Pancreas (tissue), 10 donors: ENCODE data around the gene RBBP4. TPM values are rescaled to one million over a fixed set of nuclear protein-coding genes. Genes with fewer than 3 reads are reported as not detected.

Experiments
- ATAC-seq, 4 donors: fragments of 200-7000 bp; cut with Tn5 transposase; one replicate each; pipeline versions ENCODE4 v1.8.0 to v1.9.1; 2020; ENCODE audit warnings: mild to moderate bottlenecking in 4 of 4, moderate library complexity in 4 of 4
- DNase-seq, 6 donors: peaks; one replicate each; pipeline ENCODE4 v3.0.0-alpha.2; 2020
- FAIRE-seq: peaks from 2 replicates; lab custom pipeline; 2012; peaks lifted over from hg19 to GRCh38; lab: Jason Lieb, UNC
- H3K27ac ChIP-seq, 4 donors: fragments of 200-600 bp; sonication (generic); 1 replicate in 3 of 4; 2 replicates in 1 of 4; pipeline versions ENCODE4 v1.5.0 to v1.8.0; 2020
- H3K27me3 ChIP-seq, 4 donors: fragments of 200-600 bp; one replicate each; pipeline ENCODE4 v1.8.0; 2021
- H3K36me3 ChIP-seq, 3 donors: fragments of 200-600 bp; sonication (generic) in 1 of 3; one replicate each; pipeline versions ENCODE4 v1.5.0 to v1.8.0; 2020 to 2021
- H3K4me1 ChIP-seq, 3 donors: fragments of 200-600 bp; one replicate each; pipeline ENCODE4 v1.8.0; 2021
- H3K4me3 ChIP-seq, 4 donors: fragments of 200-600 bp; sonication (generic) in 2 of 4; one replicate each; pipeline versions ENCODE4 v1.5.0 to v1.8.0; 2020 to 2021
- H3K9me3 ChIP-seq, 4 donors: fragments of 200-600 bp; one replicate each; pipeline ENCODE4 v1.8.0; 2021
- CTCF ChIP-seq, 4 donors: fragments of 200-600 bp; sonication (generic) in 3 of 4; IDR thresholded peaks; one replicate each; pipeline versions ENCODE4 v1.5.0 to v1.8.0; 2021; ENCODE audit warnings: antibody characterized with exemption in 4 of 4
- WGBS, 2 donors: extraction: QIAGEN DNeasy Blood & Tissue Kit; methylation state at CpG; one replicate each; pipeline ENCODE4 v1.1.7; 2013; 5-methylcytosine and 5-hydroxymethylcytosine counted together
- intact Hi-C, 3 donors: fragments of 100-400 bp; cut with DNase I; formaldehyde crosslinking; loops; one replicate each; pipeline versions ENCODE4 v1.11.1 to v1.14.2; 2022
- polyA plus RNA-seq, 2 donors: library from polyadenylated mRNA; stranded (reverse); fragments of 200-250 nt; gene quantifications; one replicate each; pipeline ENCODE4 v1.2.3, GENCODE V29; 2013
- total RNA-seq, 6 donors: library from RNA; stranded (reverse); fragmentation: NEBNext Ultra II Directional in 4 of 6; extraction: Animal tissue kit (Norgen Biotek cat#: 25700) in 4 of 6; gene quantifications; one replicate each; pipeline versions ENCODE4 v1.2.1 to v1.2.4, GENCODE V29; 2021 to 2023
- donor health status: healthy with polysubstance abuse.
- donor health status: DM: no; HTN: no; CAD: no; lungs with moderate emphysema.
- donor health status: DM: no; HTN: no; CAD: no.
- donor health status: control.
- donor health status: control.
- donor health status: Bipolar disorder and iron deficiency.
- donor health status: DM: yes; HTN: yes; CAD: no.
- donor health status: DM: no; HTN: no; CAD: no.
- donor health status: DM: no; HTN: no; CAD: no.
- donor health status: DM: yes; HTN: yes; CAD: no.

Gene RBBP4
- total RNA-seq (100 to 1,000 TPM in 1 of 6 donors, 10 to 100 TPM in 5; 59.3 to 115 (median 77.6) TPM), polyA plus RNA-seq (10 to 100 TPM; 19.7 to 44.5 TPM)

DNA sequence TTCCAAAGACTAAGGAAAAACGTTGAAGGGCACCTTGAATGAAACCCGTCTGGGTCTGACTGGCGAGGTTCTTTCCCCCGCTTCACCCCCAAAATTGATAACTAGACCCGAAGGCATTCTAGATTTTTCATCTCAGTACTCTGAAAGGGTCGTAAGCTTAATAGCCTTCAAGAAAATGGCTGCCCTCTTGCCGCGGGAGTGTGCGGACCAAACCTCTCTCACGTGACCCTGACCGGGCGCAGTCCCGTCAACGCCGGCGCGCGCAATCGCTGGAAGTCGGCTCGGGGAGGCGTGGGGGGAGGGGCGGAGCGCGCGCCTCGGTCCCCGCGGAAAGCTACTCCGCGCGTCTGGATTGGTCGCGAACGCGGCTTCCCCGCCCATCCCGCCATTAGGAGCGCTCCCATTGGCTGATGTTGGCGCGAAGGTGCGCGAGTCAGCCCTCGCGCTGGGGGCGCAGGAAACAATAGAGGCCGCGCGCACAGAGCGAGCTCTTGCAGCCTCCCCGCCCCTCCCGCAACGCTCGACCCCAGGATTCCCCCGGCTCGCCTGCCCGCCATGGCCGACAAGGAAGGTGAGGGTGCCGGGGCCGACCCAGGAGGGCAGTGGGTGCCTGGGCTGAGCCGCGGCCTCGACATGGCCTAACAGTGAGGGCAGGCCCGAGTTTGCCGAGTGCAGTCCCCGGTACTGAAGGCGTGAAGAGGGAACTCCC, at the start of gene RBBP4:
Gene RBBP4, plus strand, starts transcription at position 457 of the 709 bp plus-strand sequence. Its CDS starts 99 bp downstream, at position 556.
- peak within 1 kb of the TSS; percentile 60 to 84 (median 72) for H3K4me3 ChIP-seq

GRCh38 chr1:32605711-32606424, 45.1 kb upstream of the RBBP4 start:
- ATAC-seq (no peak), FAIRE-seq (no peak), DNase-seq (peak in 1 of 6 donors; percentile 53)
- H3K36me3 ChIP-seq: peaks cover 0 to 3% (median 0%) of the 10 kb centered on the region in 3 donors
- intact Hi-C loops: no loop called here
- H3K27me3 ChIP-seq: no peaks in the 10 kb centered on the region
- WGBS, 2 donors: 95 to 97% methylated on average over 17 of the region's 17 CpGs
- TF ChIP-seq CTCF (IDR thresholded peaks at IDR 0.05): no peak
- no peak overlapping the region for H3K27ac ChIP-seq
- no peak overlapping the region for H3K4me3 ChIP-seq
- H3K4me1 ChIP-seq: no peaks in the 10 kb centered on the region
- H3K9me3 ChIP-seq: no peaks in the 10 kb centered on the region

More for the DNA sequence above, at the start of gene RBBP4:
- intact Hi-C loops: no loop called here
- peak; percentile 96 to 99 (median 98) for DNase-seq
- ATAC-seq: peak; percentile 92 to 96 (median 92)
- TF ChIP-seq CTCF (IDR thresholded peaks at IDR 0.05): no peak
- Histone ChIP-seq H3K36me3 (peaks cover 0 to 10% (median 3%) of the 10 kb centered on the region in 3 donors), H3K27me3 (no peaks in the 10 kb centered on the region), H3K27ac (peak within 1 kb of the TSS; percentile 88 to 100 (median 98)), H3K4me1 (peaks cover 14 to 35% (median 23%) of the 10 kb centered on the region in 3 donors), H3K9me3 (no peaks in the 10 kb centered on the region)
- 0% methylated on average over 60 to 67 of the region's 67 CpGs for WGBS, 2 donors
- no peak for FAIRE-seq

DNA sequence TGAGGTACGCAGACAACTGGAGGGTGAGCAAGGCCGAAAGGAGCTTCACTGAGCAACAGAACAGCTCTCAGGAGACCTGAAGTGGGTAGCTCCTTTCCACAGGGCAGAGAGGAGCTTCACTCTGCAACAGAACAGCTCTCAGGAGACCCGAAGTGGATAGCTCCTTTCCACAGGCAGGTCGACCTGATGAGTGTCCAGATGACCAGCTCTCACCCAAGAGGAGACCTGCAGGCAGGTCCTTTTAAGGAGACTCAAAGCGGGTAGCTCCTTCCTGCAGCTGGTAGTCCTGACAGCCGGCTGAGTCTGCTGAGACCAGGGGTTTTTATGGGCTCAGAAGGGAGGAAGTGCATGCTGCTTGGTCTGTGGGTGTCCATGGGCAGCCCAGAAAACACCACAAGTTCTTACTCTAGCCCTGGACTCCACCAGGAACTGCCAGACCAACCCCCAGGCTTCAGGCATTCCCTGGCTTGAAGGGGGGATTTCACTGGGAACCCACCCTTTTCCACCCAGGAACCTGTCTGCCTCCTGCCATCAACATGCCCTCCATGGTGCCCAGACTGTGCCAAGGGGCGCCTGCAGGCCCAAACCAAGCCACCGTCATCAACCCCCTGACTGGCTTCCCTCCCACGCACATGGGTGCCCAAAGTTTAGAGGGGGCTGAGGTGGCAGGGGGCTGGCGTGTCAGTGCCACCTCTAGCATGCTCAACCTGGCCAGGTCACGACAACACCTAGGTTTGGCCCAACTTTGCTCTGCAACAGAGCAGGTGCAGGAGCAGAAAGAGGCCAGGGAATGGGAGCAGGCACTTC, 44.2 kb upstream of the RBBP4 start:
- ATAC-seq (no peak), DNase-seq (peak in 1 of 6 donors; percentile 46), FAIRE-seq (no peak)
- Histone ChIP-seq H3K27me3 (no peaks in the 10 kb centered on the region), H3K4me1 (no peaks in the 10 kb centered on the region), H3K36me3 (peaks cover 0 to under 1% (median 0%) of the 10 kb centered on the region in 3 donors), H3K27ac (no peak overlapping the region), H3K4me3 (no peak overlapping the region), H3K9me3 (no peaks in the 10 kb centered on the region)
- intact Hi-C loops: no loop called here
- no peak for TF ChIP-seq CTCF (IDR thresholded peaks at IDR 0.05)
- WGBS, 2 donors: 87 to 93% methylated on average over 11 of the region's 11 CpGs

GRCh38 chr1:32609180-32609579, 41.8 kb upstream of the RBBP4 start:
- TF ChIP-seq CTCF (IDR thresholded peaks at IDR 0.05): no peak
- WGBS, 2 donors: 83 to 85% methylated on average over 4 of the region's 4 CpGs
- Histone ChIP-seq H3K27me3 (no peaks in the 10 kb centered on the region), H3K9me3 (no peaks in the 10 kb centered on the region), H3K4me1 (no peaks in the 10 kb centered on the region), H3K27ac (no peak overlapping the region), H3K4me3 (no peak overlapping the region), H3K36me3 (no peaks in the 10 kb centered on the region)
- FAIRE-seq (no peak), DNase-seq (no peak), ATAC-seq (no peak)
- intact Hi-C loops: no loop called here
